ENCODE results near the gene STRN. TPM values are rescaled to one million over a fixed set of nuclear protein-coding genes. Genes with fewer than 3 reads are reported as not detected.
A peak's percentile ranks its signal among the peaks of the same experiment; 100 is the strongest.
"Not testable (repeated sequence)": the region's sequence is repeated elsewhere in the genome, so short reads cannot be mapped to it uniquely, and the experiment has no call there.

The STRN gene
- total RNA-seq, 3 donors from 2014 or later = 36.1 to 45.7 (median 37.7) TPM

DNA sequence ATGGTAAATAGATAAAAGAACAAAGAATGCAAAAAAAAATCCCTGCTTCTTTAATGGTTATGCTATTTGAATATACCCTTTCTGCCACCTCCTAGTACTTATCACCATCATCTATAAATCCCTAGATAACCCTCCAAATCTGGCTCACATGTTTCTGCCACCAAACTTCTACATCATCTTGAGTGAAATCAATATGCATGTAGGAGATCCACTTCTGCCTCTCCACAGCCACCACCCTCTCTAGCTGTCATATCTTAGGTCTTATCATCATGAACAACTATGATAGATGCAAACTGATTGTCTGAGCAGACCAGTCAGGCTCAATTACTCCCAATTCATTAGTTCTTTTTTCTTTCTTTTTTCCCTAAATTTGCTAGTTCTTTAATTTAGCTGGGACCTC is 55.3 kb downstream of the STRN start:
- H3K9me3 ChIP-seq = no peaks in the 10 kb centered on the region
- ATAC-seq = no peak
- TF ChIP-seq CTCF (IDR thresholded peaks at IDR 0.05) = no peak
- H3K4me3 ChIP-seq = no peak overlapping the region
- no peak for DNase-seq
- no peaks in the 10 kb centered on the region for H3K36me3 ChIP-seq (ENCODE audit: low read depth)
- intact Hi-C loops (cut with DNase I, micrococcal nuclease) = no loop called here
- no peaks in the 10 kb centered on the region for H3K4me1 ChIP-seq (ENCODE audit: low read depth)

DNA sequence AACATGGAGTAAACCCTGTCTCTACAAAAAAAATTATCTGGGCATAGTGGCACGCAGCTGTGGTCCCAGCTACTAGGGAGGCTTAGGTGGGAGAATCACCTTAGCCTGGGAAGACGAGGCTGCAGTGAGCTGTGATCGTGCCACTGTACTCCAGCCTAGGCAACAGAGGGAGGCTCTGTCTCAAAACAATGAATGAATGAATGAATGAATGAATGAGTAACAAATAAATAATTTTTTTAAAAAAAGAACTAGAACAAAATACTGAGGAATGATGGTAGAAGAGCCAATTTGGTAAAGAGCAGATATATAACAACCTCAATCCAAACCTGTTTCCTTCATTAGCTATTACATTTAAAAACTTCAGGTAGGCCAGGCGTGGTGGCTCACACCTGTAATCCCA is 60.1 kb downstream of the STRN start:
- no peak for ATAC-seq
- no peak for DNase-seq
- Histone ChIP-seq H3K9me3 (no peaks in the 10 kb centered on the region), H3K4me3 (no peak overlapping the region), H3K36me3 (ENCODE audit: low read depth) (no peaks in the 10 kb centered on the region), H3K4me1 (ENCODE audit: low read depth) (no peaks in the 10 kb centered on the region)
- TF ChIP-seq CTCF (IDR thresholded peaks at IDR 0.05) = no peak
- intact Hi-C loops (cut with DNase I, micrococcal nuclease) = no loop called here

GRCh38 chr2:36904636-36905035 is 61.7 kb downstream of the STRN start:
- no peaks in the 10 kb centered on the region for H3K9me3 ChIP-seq
- DNase-seq (no peak), ATAC-seq (no peak)
- H3K36me3 ChIP-seq (ENCODE audit: low read depth) = no peaks in the 10 kb centered on the region
- intact Hi-C loops (cut with DNase I, micrococcal nuclease) = no loop called here
- TF ChIP-seq CTCF (IDR thresholded peaks at IDR 0.05) = no peak
- no peaks in the 10 kb centered on the region for H3K4me1 ChIP-seq (ENCODE audit: low read depth)
- no peak overlapping the region for H3K4me3 ChIP-seq

DNA sequence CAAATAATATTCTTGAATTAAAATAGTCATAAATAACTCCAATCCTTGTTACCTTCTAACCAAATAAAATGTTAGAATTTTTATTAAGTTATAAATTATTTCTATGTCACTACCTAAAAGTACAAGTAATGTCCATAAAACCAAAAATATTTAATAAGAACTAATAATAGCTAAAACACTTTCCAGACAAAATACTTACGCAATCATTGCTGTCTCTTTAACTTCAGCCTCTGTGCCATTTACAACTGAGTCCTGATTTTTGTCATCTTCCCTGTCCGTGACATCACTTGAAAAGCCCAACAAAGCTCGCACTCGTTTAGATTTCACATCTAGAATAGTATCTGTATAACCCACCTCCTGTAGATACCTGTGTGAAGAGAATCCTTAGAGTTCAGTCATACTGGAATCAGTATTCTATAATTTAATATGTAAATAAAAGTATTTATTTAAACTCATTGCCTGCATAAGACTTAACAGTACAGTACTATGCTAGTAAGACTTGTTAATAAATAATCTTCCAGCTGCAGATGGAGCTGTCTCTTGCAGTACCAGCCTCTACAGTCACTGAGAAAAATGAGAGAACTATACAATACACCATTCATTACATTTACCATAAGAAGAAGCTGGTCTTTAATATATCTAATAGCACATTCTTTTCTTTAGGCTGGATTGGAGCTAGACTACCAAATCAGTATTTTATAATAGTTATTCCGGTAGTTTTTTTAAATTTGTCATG is 63.8 kb downstream of the STRN start:
- ATAC-seq (no peak), DNase-seq (no peak)
- no peaks in the 10 kb centered on the region for H3K36me3 ChIP-seq (ENCODE audit: low read depth)
- no peak overlapping the region for H3K4me3 ChIP-seq
- intact Hi-C loops (cut with DNase I, micrococcal nuclease) = no loop called here
- TF ChIP-seq CTCF (IDR thresholded peaks at IDR 0.05) = no peak
- no peaks in the 10 kb centered on the region for H3K9me3 ChIP-seq
- no peaks in the 10 kb centered on the region for H3K4me1 ChIP-seq (ENCODE audit: low read depth)

GRCh38 chr2:36892805-36893204 is 73.5 kb downstream of the STRN start:
- peaks cover 12% of the 10 kb centered on the region for H3K4me1 ChIP-seq (ENCODE audit: low read depth)
- ATAC-seq = no peak
- no peak for TF ChIP-seq CTCF (IDR thresholded peaks at IDR 0.05)
- H3K36me3 ChIP-seq (ENCODE audit: low read depth) = no peaks in the 10 kb centered on the region
- intact Hi-C loops (cut with DNase I, micrococcal nuclease) = no loop called here
- DNase-seq = no peak
- H3K4me3 ChIP-seq = no peak overlapping the region
- H3K9me3 ChIP-seq = no peaks in the 10 kb centered on the region

DNA sequence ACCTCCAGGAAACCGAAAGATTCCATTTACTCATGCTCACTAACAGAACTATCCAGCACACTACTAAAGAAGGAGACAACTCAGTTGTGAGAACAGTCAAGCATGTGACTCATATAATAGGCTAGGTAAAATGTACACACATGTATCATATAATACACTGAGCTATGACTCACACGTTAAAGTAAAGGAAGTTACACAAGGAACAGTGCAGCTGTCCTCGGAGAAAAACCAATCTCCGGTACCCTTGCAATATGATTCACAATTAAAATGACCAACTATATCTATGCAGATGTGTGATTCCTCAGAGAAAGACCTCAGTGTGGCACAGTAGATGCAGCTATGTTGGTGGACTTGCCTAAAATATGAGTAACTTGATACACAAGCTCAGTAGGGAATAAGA is 76.5 kb downstream of the STRN start:
- no peak for TF ChIP-seq CTCF (IDR thresholded peaks at IDR 0.05)
- intact Hi-C loops (cut with DNase I, micrococcal nuclease) = no loop called here
- Histone ChIP-seq H3K9me3 (no peaks in the 10 kb centered on the region), H3K4me1 (ENCODE audit: low read depth) (peaks cover 12% of the 10 kb centered on the region), H3K36me3 (ENCODE audit: low read depth) (no peaks in the 10 kb centered on the region), H3K4me3 (no peak overlapping the region)
- ATAC-seq (peak; percentile 100), DNase-seq (peak in 1 of 3 donors; percentile 25)

DNA sequence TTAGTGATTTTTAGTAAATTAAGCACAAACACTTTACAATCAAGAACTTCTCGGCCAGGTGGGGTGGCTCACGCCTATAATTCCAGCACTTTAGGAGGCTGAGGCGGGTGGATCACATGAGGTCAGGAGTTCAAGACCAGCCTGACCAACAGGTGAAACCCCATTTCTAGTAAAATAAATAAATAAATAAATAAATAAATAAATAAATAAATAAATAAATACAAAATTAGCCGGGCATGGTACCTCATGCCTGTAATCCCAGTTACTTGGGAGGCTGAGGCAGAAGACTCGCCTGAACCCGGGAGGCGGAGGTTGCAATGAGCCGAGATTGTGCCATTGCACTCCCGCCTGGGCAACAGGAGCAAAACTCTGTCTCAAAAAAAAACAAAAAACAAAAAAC is 79.2 kb downstream of the STRN start:
- ATAC-seq; H3K36me3 ChIP-seq (ENCODE audit: low read depth); H3K9me3 ChIP-seq; DNase-seq; intact Hi-C loops (cut with DNase I, micrococcal nuclease); H3K4me3 ChIP-seq: not testable (repeated sequence)
- peaks cover 18% of the 10 kb centered on the region for H3K4me1 ChIP-seq (ENCODE audit: low read depth)
